ENCODE results near the gene IMP3. TPM values are rescaled to one million over a fixed set of nuclear protein-coding genes. Genes with fewer than 3 reads are reported as not detected.

The IMP3 gene
- total RNA-seq, 4 donors from 2014 or later = 32.9 to 171 (median 68.5) TPM

DNA sequence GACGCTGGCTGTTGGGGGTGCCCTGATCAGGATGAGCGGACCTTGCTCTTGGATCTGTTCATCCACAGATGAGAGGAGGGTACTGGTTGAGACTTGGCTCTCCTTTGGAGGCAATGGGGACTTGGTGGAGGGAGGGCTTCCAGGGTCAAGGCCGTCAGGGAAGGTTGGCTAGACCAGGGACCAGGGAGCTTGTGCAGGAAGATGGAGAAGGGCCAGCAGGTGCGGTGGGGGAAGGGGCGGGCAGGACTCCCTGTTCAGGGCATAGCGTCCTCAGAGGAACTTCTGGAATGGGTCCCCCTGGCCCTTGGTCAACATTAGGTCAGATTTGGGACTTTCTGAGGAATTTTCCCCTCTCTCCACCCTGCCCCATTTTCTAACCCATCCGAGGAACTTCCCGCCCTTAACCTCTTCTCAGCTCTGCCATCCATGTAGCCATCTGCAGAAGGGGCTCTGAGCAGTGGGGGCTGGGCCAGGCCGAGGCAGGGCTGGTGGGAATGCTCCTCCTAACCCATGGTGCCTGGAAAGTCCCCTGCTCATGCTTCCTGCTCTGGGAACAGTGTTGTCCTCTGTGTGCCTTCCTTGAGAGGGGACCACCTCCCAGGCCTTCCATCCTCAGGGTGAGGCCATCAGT, 19.2 kb upstream of the IMP3 start:
- no peaks in the 10 kb centered on the region for H3K27me3 ChIP-seq
- H3K4me1 ChIP-seq = peaks cover 7 to 42% of the 10 kb centered on the region in 2 donors
- intact Hi-C loops (cut with DNase I; ENCODE audit: low total_unique reads) = no loop called here
- H3K36me3 ChIP-seq = no peaks in the 10 kb centered on the region
- TF ChIP-seq, protein P1, sequence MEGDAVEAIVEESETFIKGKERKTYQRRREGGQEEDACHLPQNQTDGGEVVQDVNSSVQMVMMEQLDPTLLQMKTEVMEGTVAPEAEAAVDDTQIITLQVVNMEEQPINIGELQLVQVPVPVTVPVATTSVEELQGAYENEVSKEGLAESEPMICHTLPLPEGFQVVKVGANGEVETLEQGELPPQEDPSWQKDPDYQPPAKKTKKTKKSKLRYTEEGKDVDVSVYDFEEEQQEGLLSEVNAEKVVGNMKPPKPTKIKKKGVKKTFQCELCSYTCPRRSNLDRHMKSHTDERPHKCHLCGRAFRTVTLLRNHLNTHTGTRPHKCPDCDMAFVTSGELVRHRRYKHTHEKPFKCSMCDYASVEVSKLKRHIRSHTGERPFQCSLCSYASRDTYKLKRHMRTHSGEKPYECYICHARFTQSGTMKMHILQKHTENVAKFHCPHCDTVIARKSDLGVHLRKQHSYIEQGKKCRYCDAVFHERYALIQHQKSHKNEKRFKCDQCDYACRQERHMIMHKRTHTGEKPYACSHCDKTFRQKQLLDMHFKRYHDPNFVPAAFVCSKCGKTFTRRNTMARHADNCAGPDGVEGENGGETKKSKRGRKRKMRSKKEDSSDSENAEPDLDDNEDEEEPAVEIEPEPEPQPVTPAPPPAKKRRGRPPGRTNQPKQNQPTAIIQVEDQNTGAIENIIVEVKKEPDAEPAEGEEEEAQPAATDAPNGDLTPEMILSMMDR (IDR thresholded peaks at IDR 0.05) = no peak
- no peak for TF ChIP-seq POLR2A (IDR thresholded peaks at IDR 0.05)
- DNase-seq = no peak
- peak overlapping the region; percentile 83 to 92 for H3K27ac ChIP-seq
- no peaks in the 10 kb centered on the region for H3K9me3 ChIP-seq
- no peak overlapping the region for H3K4me3 ChIP-seq

DNA sequence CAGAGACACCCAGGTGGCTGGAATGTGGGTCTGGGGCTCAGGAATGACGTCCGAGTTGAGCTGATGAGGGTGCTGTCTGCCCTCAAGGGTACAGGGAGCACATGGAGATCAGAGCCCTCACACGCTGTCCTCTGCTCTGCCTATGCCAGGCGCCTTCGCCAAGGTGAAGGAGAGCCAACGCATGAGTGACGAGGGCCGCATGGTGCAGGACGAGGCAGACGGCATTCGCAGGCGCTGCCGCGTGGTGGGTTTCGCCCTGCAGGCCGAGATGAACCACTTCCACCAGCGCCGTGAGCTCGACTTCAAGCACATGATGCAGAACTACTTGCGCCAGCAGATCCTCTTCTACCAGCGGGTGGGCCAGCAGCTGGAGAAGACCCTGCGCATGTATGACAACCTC, 16.8 kb upstream of the IMP3 start:
- H3K4me1 ChIP-seq = peaks cover 9 to 66% of the 10 kb centered on the region in 2 donors
- no peak overlapping the region for H3K27ac ChIP-seq
- intact Hi-C loops (cut with DNase I; ENCODE audit: low total_unique reads) = no loop called here
- no peaks in the 10 kb centered on the region for H3K36me3 ChIP-seq
- TF ChIP-seq POLR2A (IDR thresholded peaks at IDR 0.05) = no peak
- TF ChIP-seq, protein P1 (IDR thresholded peaks at IDR 0.05) = no peak
- no peak for DNase-seq
- H3K9me3 ChIP-seq = no peaks in the 10 kb centered on the region
- no peak overlapping the region for H3K4me3 ChIP-seq
- no peaks in the 10 kb centered on the region for H3K27me3 ChIP-seq

DNA sequence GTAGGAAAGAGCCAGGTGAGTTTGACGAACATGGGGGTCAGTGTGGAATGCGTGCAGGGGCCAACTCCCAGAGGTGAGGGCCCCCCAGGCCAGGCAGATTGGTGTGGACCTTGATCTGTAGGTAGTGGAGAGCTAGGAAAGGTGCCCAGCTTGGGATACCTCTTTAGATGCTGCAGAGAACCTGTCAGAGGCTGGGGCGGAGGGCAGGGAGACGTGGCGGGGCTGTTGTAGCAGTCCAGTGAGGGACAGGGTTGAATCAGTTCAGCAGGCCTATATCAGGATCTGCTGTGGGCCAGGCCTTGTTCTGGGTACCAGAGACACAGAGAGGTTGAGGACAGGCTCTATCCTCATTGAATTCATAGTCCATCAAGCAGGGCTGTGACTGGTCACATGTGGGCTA, 16.3 kb upstream of the IMP3 start:
- H3K27ac ChIP-seq = no peak overlapping the region
- intact Hi-C loops (cut with DNase I; ENCODE audit: low total_unique reads) = no loop called here
- H3K4me1 ChIP-seq = peaks cover 9 to 67% of the 10 kb centered on the region in 2 donors

DNA sequence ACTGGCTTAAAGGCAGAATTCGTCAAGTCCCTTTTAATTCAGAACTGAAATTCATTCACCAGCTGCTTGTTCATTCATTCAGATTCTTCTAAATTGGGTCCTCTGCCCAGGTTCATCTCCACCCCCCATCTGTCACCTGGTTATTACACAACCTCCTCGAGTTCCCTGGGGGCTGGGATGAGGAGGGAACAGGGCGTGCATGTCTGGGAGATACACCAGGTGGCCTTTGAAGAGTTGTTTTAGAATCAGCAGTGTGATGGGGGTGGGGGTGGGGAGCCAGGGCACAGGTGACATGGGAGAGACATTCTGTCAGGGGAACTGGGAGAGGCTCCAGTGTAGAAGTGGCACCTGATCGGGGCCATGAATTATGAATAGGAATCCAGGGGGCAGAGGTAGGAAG, 15.9 kb upstream of the IMP3 start:
- H3K4me3 ChIP-seq = no peak overlapping the region
- peaks cover 9 to 70% of the 10 kb centered on the region in 2 donors for H3K4me1 ChIP-seq
- no peak for DNase-seq
- H3K27me3 ChIP-seq = no peaks in the 10 kb centered on the region
- H3K9me3 ChIP-seq = no peaks in the 10 kb centered on the region
- intact Hi-C loops (cut with DNase I; ENCODE audit: low total_unique reads) = no loop called here
- no peak overlapping the region for H3K27ac ChIP-seq
- no peaks in the 10 kb centered on the region for H3K36me3 ChIP-seq
- no peak for TF ChIP-seq POLR2A (IDR thresholded peaks at IDR 0.05)
- TF ChIP-seq, protein P1 (IDR thresholded peaks at IDR 0.05) = no peak

More for the DNA sequence above, 16.3 kb upstream of the IMP3 start:
- no peak for DNase-seq
- no peak overlapping the region for H3K4me3 ChIP-seq
- no peaks in the 10 kb centered on the region for H3K9me3 ChIP-seq
- TF ChIP-seq, protein P1 (IDR thresholded peaks at IDR 0.05) = no peak
- no peak for TF ChIP-seq POLR2A (IDR thresholded peaks at IDR 0.05)
- no peaks in the 10 kb centered on the region for H3K36me3 ChIP-seq
- no peaks in the 10 kb centered on the region for H3K27me3 ChIP-seq

DNA sequence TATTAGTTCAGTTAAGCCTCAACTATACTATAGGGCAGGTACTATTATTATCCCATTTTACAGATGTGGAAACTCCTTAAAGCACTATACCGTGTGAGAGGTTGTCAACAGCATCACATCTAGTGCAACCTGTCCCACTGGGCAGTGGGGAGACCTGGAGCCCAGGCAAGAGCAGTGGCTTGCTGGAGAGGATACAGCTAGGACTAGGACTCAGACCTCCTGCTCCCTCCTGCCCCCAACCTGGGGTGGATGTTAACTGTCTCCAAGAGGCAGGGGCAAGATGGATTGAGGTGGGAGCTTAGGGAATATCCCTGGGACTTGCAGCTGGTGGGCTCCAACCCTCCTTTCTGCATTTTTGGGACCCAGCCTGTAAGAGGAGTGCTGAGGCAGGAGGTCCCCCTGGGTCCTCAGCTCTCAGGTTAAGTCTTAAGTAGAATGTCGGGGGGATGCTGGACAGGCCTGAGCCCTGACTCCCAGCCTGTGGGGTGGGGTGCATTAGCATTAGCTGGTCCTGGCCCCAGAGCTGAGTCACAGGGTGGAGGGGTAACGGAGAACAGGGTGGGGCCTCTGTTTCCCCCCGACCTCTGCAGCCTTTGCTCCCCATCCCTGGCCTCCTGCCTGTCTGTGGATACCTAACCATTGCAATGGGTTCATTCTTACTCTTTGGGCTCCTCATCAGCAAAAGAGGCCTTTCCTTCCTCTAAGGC, 14.3 kb upstream of the IMP3 start:
- no peak for DNase-seq
- H3K36me3 ChIP-seq = no peaks in the 10 kb centered on the region
- H3K9me3 ChIP-seq = no peaks in the 10 kb centered on the region
- no peaks in the 10 kb centered on the region for H3K27me3 ChIP-seq
- no peak overlapping the region for H3K4me3 ChIP-seq
- peaks cover 2 to 61% of the 10 kb centered on the region in 2 donors for H3K4me1 ChIP-seq
- intact Hi-C loops (cut with DNase I; ENCODE audit: low total_unique reads) = no loop called here
- peak overlapping the region; percentile 3 to 8 for H3K27ac ChIP-seq
- no peak for TF ChIP-seq POLR2A (IDR thresholded peaks at IDR 0.05)

Data from uterus (tissue), 4 donors.